SK-N-SH (cell line): Measurements from ENCODE around the gene MYH16. TPM values are rescaled to one million over a fixed set of nuclear protein-coding genes. Genes with fewer than 3 reads are reported as not detected.
"Not testable (repeated sequence)": the region's sequence is repeated elsewhere in the genome, so short reads cannot be mapped to it uniquely, and the experiment has no call there.

ENCODE experiments used
- CTCF ChIA-PET: fragments of 300-600, 350-600 bp; formaldehyde crosslinking; extraction: SDS; loops from one replicate; lab custom pipeline; 2021; lab: Yijun Ruan, JAX
- POLR2A ChIA-PET: fragments of 350-600 bp; sonication (Branson Sonifier 250); formaldehyde crosslinking; extraction: SDS; loops from one replicate; lab custom pipeline; 2020; ENCODE audit warnings: antibody characterized with exemption, inconsistent platforms; lab: Yijun Ruan, JAX
- DNase-seq: peaks from one replicate; pipeline ENCODE4 v3.0.0; 2012
- H2AFZ ChIP-seq: fragments of 200-600 bp; sonication (generic); 2 replicates; pipeline ENCODE4 v1.8.1; 2016; ENCODE audit warnings: antibody characterized with exemption, mild to moderate bottlenecking, low read depth
- H3F3A ChIP-seq: fragments of 200-600 bp; sonication (generic); replicated peaks from 2 replicates; pipeline ENCODE3; 2016; ENCODE audit warnings: antibody characterized with exemption, mild to moderate bottlenecking; ENCODE audit not compliant: insufficient read depth
- H3K27ac ChIP-seq, 2 experiments: fragments of 200-500 bp in 1 of 2; fragments of 200-600 bp in 1 of 2; sonication (Bioruptor generic) in 1 of 2; sonication (generic), shearing (Covaris generic) in 1 of 2; 2 replicates each; pipeline versions ENCODE4 v1.5.1 to v1.6.1; 2014 to 2016; ENCODE audit warnings: low read depth in 2 of 2, inconsistent platforms in 1 of 2, low read length in 1 of 2, mild to moderate bottlenecking in 1 of 2, mixed read lengths in 1 of 2
- H3K27me3 ChIP-seq: fragments of 200-600 bp; sonication (generic), shearing (Covaris generic); 2 replicates; pipeline ENCODE4 v1.6.1; 2016; ENCODE audit warnings: mixed run types; ENCODE audit not compliant: insufficient read depth
- H3K36me3 ChIP-seq, 2 experiments: fragments of 200-500 bp in 1 of 2; fragments of 200-600 bp in 1 of 2; sonication (Bioruptor generic) in 1 of 2; sonication (generic) in 1 of 2; replicated peaks in 1 of 2; 2 replicates each; pipeline versions ENCODE3 to v1.5.1; 2014 to 2016; ENCODE audit warnings: low read length in 1 of 2, mild to moderate bottlenecking in 1 of 2; ENCODE audit not compliant: insufficient read depth in 2 of 2, control insufficient read depth in 1 of 2
- H3K4me1 ChIP-seq, 2 experiments: fragments of 200-500 bp in 1 of 2; fragments of 200-600 bp in 1 of 2; sonication (Bioruptor generic) in 1 of 2; sonication (generic), shearing (Covaris generic) in 1 of 2; 2 replicates each; pipeline versions ENCODE4 v1.5.1 to v1.6.1; 2014 to 2016; ENCODE audit warnings: low read depth in 1 of 2, low read length in 1 of 2, mixed run types in 1 of 2; ENCODE audit not compliant: insufficient read depth in 2 of 2, control insufficient read depth in 1 of 2
- H3K4me2 ChIP-seq: fragments of 200-600 bp; sonication (generic), shearing (Covaris generic); 2 replicates; pipeline ENCODE4 v1.6.1; 2017; ENCODE audit warnings: mixed run types
- H3K4me3 ChIP-seq, 2 experiments: fragments of 200-500 bp in 1 of 2; fragments of 200-600 bp in 1 of 2; sonication (Bioruptor generic) in 1 of 2; sonication (generic), shearing (Covaris generic) in 1 of 2; 2 replicates each; pipeline versions ENCODE4 v1.5.1 to v1.8.1; 2014 to 2016; ENCODE audit warnings: low read depth in 2 of 2, inconsistent platforms in 1 of 2, low read length in 1 of 2, mild to moderate bottlenecking in 1 of 2, mixed read lengths in 1 of 2, moderate library complexity in 1 of 2
- H3K79me2 ChIP-seq: fragments of 200-600 bp; sonication (generic); 2 replicates; pipeline ENCODE4 v1.8.1; 2017; ENCODE audit warnings: mild to moderate bottlenecking; ENCODE audit not compliant: insufficient read depth
- H3K9ac ChIP-seq: fragments of 200-600 bp; sonication (generic); 2 replicates; pipeline ENCODE4 v1.6.1; 2017; ENCODE audit warnings: mixed run types
- H3K9me2 ChIP-seq: fragments of 200-600 bp; sonication (generic); 2 replicates; pipeline ENCODE4 v1.6.1; 2017; ENCODE audit warnings: mixed run types
- H3K9me3 ChIP-seq: fragments of 200-600 bp; sonication (generic); 2 replicates; pipeline ENCODE4 v1.6.1; 2017; ENCODE audit warnings: mixed run types, mild to moderate bottlenecking, moderate library complexity
- H4K20me1 ChIP-seq: fragments of 200-600 bp; sonication (generic); 2 replicates; pipeline ENCODE4 v1.6.1; 2017; ENCODE audit warnings: mild to moderate bottlenecking, mixed run types; ENCODE audit not compliant: insufficient read depth
- CHD2 ChIP-seq: fragments of 150-350 bp; IDR thresholded peaks from 2 replicates; pipeline ENCODE4 v1.6.1; 2018; ENCODE audit warnings: low read length; ENCODE audit not compliant: partially characterized antibody
- ELF1 ChIP-seq: IDR thresholded peaks from 2 replicates; pipeline ENCODE4 v1.4.0; 2012
- EZH2phosphoT487 ChIP-seq: fragments of 200-600 bp; sonication (generic); IDR thresholded peaks from 2 replicates; pipeline ENCODE4 v1.6.1; 2017; ENCODE audit warnings: low read depth, mixed run types, mild to moderate bottlenecking, antibody characterized with exemption, moderate library complexity, borderline replicate concordance
- FOXJ3 ChIP-seq: sonication (generic); formaldehyde crosslinking; IDR thresholded peaks from 2 replicates; pipeline ENCODE4 v1.5.1; 2020; ENCODE audit warnings: mild to moderate bottlenecking, missing genetic modification reagents
- FOXM1 ChIP-seq: IDR thresholded peaks from 2 replicates; pipeline ENCODE4 v1.4.0; 2012; ENCODE audit warnings: low read depth, mild to moderate bottlenecking
- GABPA ChIP-seq: IDR thresholded peaks from 2 replicates; pipeline ENCODE4 v1.4.0; 2012; ENCODE audit warnings: low read depth, mild to moderate bottlenecking
- GATA2 ChIP-seq: sonication (generic); formaldehyde crosslinking; IDR thresholded peaks from 2 replicates; pipeline ENCODE4 v1.5.0; 2020; ENCODE audit warnings: mild to moderate bottlenecking, missing genetic modification reagents
- MEF2A ChIP-seq: IDR thresholded peaks from 2 replicates; pipeline ENCODE4 v1.4.0; 2012; ENCODE audit warnings: low read depth, borderline replicate concordance
- MXI1 ChIP-seq: IDR thresholded peaks from 2 replicates; pipeline ENCODE4 v1.6.1; 2012; ENCODE audit warnings: mild to moderate bottlenecking, low read depth, low read length, improper control_type of control experiment
- NRF1 ChIP-seq: IDR thresholded peaks from 2 replicates; pipeline ENCODE4 v1.6.1; 2012; ENCODE audit warnings: low read depth, mild to moderate bottlenecking, low read length
- POLR2AphosphoS5 ChIP-seq: IDR thresholded peaks from 2 replicates; pipeline ENCODE4 v1.6.1; 2012; ENCODE audit warnings: low read depth, low read length
- RCOR1 ChIP-seq: fragments of 150-350 bp; IDR thresholded peaks from 2 replicates; pipeline ENCODE4 v1.6.1; 2017; ENCODE audit warnings: antibody characterized with exemption, low read length
- RFX5 ChIP-seq: IDR thresholded peaks from 2 replicates; pipeline ENCODE4 v1.6.1; 2012; ENCODE audit warnings: mild to moderate bottlenecking, improper control_type of control experiment, low read length
- SIN3A ChIP-seq: IDR thresholded peaks from 2 replicates; pipeline ENCODE4 v1.6.1; 2012; ENCODE audit warnings: low read depth, mild to moderate bottlenecking, low read length, moderate library complexity, borderline replicate concordance
- SMC3 ChIP-seq: IDR thresholded peaks from 2 replicates; pipeline ENCODE4 v1.6.1; 2012; ENCODE audit warnings: low read depth, low read length, improper control_type of control experiment
- TAF1 ChIP-seq: IDR thresholded peaks from 2 replicates; pipeline ENCODE4 v1.6.1; 2012; ENCODE audit warnings: low read depth, mild to moderate bottlenecking, low read length, moderate library complexity, borderline replicate concordance
- TCF12 ChIP-seq: IDR thresholded peaks from 2 replicates; pipeline ENCODE4 v1.4.0; 2012
- TEAD4 ChIP-seq: IDR thresholded peaks from 2 replicates; pipeline ENCODE4 v1.4.0; 2012; ENCODE audit warnings: mild to moderate bottlenecking, borderline replicate concordance; ENCODE audit not compliant: insufficient read depth
- YY1 ChIP-seq: IDR thresholded peaks from 2 replicates; pipeline ENCODE4 v1.4.0; 2012; ENCODE audit warnings: low read depth, mild to moderate bottlenecking
- WGBS: methylation state at CpG from one replicate; pipeline ENCODE4 v1.1.6; 2017; ENCODE audit warnings: low lambda C conversion rate; 5-methylcytosine and 5-hydroxymethylcytosine counted together
- polyA plus RNA-seq, 3 experiments: library from polyadenylated mRNA; depleted of rRNA; stranded (reverse); fragments of >200 nt; gene quantifications; 2 replicates each; pipeline ENCODE4 v1.2.3, GENCODE V29; 2012
- TF ChIP-seq, protein P1 (sequence below): fragments of 150-350 bp; IDR thresholded peaks from 2 replicates; pipeline ENCODE4 v1.6.1; 2016; ENCODE audit warnings: mild to moderate bottlenecking, low read depth, low read length

MYH16 gene
- polyA plus RNA-seq, 1 of the 3 experiments (the other 2 are of a cell fraction), result 0.41 TPM

DNA sequence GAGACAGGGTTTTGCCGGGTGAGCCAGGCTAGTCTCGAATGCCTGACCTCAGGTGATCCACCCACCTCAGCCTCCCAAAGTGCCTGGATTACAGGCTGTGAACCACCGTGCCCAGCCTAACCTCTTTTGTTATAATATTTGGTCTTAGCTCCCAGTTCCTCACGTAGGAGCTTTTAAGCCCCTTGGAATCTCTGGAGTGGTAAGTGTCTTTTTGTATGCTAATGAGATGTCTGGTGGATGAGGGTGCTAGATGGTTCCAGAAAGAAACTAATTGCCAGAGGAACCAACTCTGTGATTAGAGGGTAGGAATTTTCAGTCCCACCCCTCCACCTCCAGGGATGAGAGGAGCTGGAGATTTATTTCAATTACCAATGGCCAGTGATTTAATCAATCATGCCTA is 47.7 kb downstream of the MYH16 start:
- no peaks in the 10 kb centered on the region for H3K36me3 ChIP-seq
- H3K4me2 ChIP-seq, result no peak overlapping the region
- H3K27me3 ChIP-seq, result no peaks in the 10 kb centered on the region
- H3K79me2 ChIP-seq, result peaks cover 10% of the 10 kb centered on the region
- WGBS, result 86% methylated on average over 4 of the region's 4 CpGs
- H3K4me1 ChIP-seq, result peaks cover 0 to 4% of the 10 kb centered on the region in 2 experiments; a peak in 1 of 4 replicates
- H3K27ac ChIP-seq, result no peak overlapping the region
- TF ChIP-seq TAF1 (no peak), NRF1 (no peak), GABPA (no peak), SIN3A (no peak), MEF2A (no peak), GATA2 (CRISPR knock-in tag) (no peak), FOXJ3 (no peak), MXI1 (no peak), POLR2AphosphoS5 (no peak), SMC3 (no peak), EZH2phosphoT487 (no peak), TCF12 (no peak), RFX5 (no peak), CHD2 (no peak), RCOR1 (no peak), TEAD4 (no peak), FOXM1 (no peak), YY1 (no peak), ELF1 (no peak)
- TF ChIP-seq, protein P1, sequence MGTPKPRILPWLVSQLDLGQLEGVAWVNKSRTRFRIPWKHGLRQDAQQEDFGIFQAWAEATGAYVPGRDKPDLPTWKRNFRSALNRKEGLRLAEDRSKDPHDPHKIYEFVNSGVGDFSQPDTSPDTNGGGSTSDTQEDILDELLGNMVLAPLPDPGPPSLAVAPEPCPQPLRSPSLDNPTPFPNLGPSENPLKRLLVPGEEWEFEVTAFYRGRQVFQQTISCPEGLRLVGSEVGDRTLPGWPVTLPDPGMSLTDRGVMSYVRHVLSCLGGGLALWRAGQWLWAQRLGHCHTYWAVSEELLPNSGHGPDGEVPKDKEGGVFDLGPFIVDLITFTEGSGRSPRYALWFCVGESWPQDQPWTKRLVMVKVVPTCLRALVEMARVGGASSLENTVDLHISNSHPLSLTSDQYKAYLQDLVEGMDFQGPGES, result no peak
- no peak for DNase-seq
- H3K9me3 ChIP-seq, result no peaks in the 10 kb centered on the region
- H3K4me3 ChIP-seq, result no peak overlapping the region
- POLR2A ChIA-PET, result no interaction called here
- no peak overlapping the region for H3K9ac ChIP-seq
- H2AFZ ChIP-seq, result no peak overlapping the region
- no peaks in the 10 kb centered on the region for H4K20me1 ChIP-seq
- H3K9me2 ChIP-seq, result no peaks in the 10 kb centered on the region
- CTCF ChIA-PET, result interaction anchor here (0.7 to 1.6 kb wide), 5 partner anchors 9 to 281 kb away, joined by 3 to 6 read pairs (median 3); no protein-coding TSS in a partner anchor
- H3F3A ChIP-seq, result no peaks in the 10 kb centered on the region

DNA sequence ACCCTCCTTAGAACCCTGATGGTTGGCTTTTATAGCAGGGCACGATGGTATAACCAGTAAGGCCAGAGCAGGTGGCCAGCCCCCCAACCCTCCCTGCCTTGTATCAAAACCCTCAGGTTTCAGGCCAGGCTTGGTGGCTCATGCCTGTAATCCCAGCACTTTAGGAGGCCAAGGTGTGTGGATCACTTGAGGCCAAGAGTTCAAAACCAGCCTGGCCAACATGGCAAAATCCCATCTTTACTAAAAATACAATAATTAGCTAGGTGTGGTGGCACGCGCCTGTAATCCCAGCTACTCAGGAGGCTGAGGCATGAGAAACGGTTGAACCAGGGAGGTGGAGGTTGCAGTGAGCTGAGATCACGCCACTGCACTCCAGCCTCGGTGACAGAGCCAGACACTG is 50.0 kb downstream of the MYH16 start:
- H3K4me2 ChIP-seq, H3K9ac ChIP-seq, H3F3A ChIP-seq, H3K9me3 ChIP-seq, H3K4me3 ChIP-seq, H2AFZ ChIP-seq, H3K27ac ChIP-seq, H4K20me1 ChIP-seq, H3K4me1 ChIP-seq, H3K9me2 ChIP-seq, DNase-seq, H3K36me3 ChIP-seq, POLR2A ChIA-PET, H3K27me3 ChIP-seq: not testable (repeated sequence)
- WGBS, result 97% methylated on average over 6 of the region's 6 CpGs
- H3K79me2 ChIP-seq, result peaks cover 31% of the 10 kb centered on the region
- CTCF ChIA-PET, result interaction anchor here (1.0 to 3.2 kb wide), 3 partner anchors 9 to 284 kb away, joined by 3 to 25 read pairs (median 5); no protein-coding TSS in a partner anchor
